ENCODE data around the gene LRRC32.

DNA sequence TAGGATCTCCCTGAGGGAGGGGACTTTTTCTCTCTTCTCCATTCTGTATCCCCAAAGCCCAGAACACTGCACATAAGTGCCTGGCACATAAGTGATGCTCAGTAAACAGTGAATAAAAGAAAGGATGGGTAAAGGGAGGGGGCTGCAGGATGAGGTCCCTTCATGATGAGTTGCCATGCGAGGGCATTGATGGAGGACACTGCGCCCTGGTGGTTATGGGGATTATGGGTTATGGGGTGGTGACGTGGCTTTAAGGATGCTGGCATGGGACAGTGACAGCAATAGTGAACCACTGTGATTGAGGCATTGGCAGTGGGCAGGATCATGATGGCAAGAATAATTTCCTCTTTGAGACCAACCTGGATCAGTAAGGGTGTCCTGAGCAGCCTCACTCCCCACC lies 43.9 kb upstream of the LRRC32 start:
- TF ChIP-seq, protein P1, sequence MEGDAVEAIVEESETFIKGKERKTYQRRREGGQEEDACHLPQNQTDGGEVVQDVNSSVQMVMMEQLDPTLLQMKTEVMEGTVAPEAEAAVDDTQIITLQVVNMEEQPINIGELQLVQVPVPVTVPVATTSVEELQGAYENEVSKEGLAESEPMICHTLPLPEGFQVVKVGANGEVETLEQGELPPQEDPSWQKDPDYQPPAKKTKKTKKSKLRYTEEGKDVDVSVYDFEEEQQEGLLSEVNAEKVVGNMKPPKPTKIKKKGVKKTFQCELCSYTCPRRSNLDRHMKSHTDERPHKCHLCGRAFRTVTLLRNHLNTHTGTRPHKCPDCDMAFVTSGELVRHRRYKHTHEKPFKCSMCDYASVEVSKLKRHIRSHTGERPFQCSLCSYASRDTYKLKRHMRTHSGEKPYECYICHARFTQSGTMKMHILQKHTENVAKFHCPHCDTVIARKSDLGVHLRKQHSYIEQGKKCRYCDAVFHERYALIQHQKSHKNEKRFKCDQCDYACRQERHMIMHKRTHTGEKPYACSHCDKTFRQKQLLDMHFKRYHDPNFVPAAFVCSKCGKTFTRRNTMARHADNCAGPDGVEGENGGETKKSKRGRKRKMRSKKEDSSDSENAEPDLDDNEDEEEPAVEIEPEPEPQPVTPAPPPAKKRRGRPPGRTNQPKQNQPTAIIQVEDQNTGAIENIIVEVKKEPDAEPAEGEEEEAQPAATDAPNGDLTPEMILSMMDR (IDR thresholded peaks at IDR 0.05): no peak
- no peak for TF ChIP-seq POLR2A (IDR thresholded peaks at IDR 0.05)

Measured in vagina (tissue), 2 donors.